Measurements from ENCODE around the gene CCDC141.
"Not testable (repeated sequence)": the region's sequence is repeated elsewhere in the genome, so short reads cannot be mapped to it uniquely, and the experiment has no call there.

The CCDC141 gene

GRCh38 chr2:179037807-179038206, 12.1 kb downstream of the CCDC141 start:
- no peak for DNase-seq

DNA sequence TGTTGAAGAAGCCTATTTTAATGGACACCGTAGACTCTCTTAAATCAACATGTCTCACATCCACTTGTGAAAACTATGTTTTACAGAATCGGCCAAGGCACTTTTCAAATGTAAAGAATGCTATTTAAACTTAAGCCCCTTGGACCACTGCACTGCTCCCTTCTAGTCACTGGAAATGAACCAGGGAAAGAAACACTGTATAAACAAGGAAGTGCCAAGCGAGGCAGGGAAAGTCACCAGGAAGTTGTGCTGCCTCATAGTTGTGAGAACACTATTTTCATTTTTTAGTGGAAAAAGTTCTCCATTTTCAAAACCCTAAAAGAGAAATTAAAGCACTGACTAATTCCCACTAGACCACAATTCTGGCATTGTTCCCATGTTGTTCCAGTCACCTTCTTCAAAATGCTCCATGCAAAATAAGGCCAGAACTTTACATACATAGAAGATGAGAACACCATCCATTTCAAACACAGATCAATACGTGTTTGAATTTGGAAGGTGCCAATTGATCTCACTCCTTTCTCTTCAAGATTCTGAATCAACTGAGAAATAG, 13.5 kb downstream of the CCDC141 start:
- no peak for DNase-seq

GRCh38 chr2:179031731-179032408, 18.1 kb downstream of the CCDC141 start:
- no peak for DNase-seq

- DNase-seq: no peak
Observed at GRCh38 chr2:179024445-179024844, 25.5 kb downstream of the CCDC141 start.

DNA sequence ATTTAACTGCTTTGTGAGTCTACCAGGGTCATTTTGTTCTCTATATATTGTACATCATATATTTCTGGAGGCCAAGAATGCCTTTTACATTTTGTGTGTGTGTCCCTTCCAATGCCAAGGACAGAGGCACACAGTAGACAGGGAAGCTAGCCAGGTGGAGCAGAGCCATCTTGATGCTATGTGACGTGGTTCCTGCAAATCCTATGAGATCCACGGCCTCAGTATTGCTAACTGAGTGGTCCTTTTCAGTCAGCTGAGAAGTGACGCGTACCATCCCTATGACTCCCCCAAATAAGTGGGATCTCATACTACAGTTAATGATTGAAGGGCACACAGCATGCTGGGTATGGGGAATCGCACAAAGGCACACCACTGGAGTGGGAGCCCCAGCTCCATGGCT, 27.3 kb downstream of the CCDC141 start:
- DNase-seq: no peak

DNA sequence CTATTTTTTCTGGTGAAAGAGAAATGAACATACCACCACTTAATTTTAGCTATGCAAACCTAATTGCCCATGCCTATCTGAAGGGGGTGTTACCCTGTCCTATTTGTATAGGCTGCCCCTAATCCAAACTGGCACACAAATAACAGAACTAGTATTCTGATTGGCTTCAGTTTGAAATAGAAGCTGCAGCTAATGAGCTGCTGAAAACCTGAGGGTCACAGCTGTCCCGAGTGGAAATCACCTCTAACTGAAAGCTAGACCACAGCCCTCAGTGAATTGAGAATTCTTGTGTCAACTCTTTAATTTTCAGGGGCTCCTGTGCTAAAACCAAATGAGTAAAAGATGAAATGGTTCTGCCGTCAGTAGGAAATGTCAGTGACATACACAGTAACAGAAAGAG, 28.7 kb downstream of the CCDC141 start:
- DNase-seq: no peak

DNA sequence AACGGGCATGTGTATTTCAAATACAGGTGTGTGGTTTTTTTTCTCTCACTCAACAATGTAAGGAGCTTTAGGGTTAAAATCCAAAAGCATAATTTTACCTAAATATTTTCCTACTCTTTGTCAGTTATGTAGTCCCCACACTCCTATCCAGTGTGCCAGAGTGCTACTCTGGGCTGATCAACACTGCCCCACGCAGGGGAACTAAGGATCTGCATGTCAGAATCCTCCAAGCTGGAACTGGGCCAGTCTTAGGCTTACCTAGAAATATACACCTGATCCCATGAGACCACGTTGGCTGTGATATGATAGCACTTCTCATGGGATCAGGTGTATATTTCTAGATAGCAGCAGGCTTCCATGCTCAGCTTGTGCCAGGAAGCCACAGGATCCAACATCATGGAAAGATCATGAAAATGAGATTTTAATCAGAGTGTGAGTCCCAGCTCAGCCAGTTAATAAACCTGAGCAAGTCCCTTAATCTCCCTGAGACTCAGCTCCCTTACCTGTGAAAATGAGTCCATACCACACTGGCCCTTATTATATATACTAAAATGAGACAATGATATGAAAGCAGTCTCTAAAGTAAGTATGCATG, 29.7 kb downstream of the CCDC141 start:
- DNase-seq: peak; percentile 89

GRCh38 chr2:179019260-179019659, 30.7 kb downstream of the CCDC141 start:
- DNase-seq: no peak

DNA sequence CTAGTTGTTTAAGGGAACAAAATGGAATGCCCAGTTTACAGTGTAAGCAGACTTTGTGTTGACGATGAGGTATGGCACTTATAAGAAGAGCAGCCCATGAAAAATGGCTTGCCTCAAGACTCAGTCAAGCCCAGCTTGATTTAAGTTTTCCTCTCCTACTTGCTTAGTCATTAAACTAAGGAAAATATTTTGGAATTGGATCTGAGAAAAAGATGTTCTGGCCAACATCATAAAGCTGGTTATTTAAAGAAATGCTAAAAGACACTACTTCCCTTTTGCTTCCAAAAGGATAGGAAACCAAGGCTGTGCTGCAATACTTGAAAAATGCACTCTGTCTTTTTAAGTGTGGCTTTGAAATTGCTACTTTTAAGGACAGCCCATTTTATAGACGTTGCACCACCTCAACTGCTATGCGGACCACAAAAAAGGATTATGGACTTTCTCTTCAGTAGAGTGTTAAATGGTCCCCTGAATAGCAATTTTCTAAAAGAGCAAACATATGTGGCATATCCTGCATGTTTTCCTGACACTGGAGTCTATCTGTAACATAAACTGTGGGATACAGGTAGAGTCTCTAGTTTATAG, 32.1 kb downstream of the CCDC141 start:
- no peak for DNase-seq

DNA sequence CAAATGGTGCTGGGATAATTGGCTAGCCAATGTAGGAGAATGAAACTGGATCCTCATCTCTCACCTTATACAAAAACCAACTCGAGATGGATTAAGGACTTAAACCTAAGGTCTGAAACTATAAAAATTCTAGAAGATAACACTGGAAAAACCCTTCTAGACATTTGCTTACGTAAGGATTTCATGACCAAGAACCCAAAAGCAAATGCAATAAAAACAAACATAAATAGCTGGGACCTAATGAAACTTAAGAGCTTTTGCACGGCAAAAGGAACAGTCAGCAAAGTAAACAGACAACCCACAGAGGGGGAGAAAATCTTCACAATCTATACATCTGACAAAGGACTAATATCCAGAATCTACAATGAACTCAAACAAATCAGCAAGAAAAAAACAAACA, 35.7 kb downstream of the CCDC141 start:
- not testable (repeated sequence) for DNase-seq

DNA sequence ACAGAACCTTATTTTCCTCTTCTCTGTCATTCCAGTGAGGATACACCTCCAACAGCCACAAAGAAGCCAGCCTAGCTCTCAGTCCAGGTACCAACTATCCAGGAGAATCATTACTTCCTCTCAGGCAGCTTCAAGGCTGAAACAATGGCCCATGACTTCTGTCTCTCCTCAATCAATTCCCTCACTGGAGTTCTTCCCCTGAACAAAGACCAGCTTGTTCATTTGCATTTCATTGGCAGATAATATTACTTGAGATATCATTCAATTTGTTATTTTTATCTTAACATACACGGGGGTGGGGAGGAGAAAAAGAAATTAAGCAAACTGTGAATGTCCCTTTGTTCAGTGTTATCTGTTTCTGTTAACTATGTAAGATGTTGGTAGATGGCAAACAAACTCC, 44.0 kb downstream of the CCDC141 start:
- DNase-seq: no peak

- DNase-seq: no peak
Observed at GRCh38 chr2:178999476-178999875, 50.5 kb downstream of the CCDC141 start.

DNA sequence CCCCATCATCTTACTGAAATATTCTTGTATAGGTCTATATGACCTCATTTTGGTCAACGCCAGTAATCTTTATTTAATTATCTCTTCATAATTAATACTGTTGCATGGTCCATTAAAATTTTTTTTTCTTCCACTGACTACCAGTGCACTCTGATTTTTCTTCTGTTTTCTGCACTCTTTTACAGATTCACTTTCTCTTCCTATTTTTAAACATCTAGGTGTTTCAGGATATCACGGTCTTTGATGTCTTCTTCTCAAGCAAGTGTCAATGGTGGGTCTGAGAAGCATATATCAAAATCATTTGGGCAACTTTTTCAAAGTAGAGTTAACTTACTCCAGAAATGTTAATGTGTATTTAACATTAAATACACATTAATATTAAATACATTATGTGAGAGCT, 51.4 kb downstream of the CCDC141 start:
- DNase-seq: no peak

- no peak for DNase-seq
Observed at GRCh38 chr2:178997477-178997876, 52.5 kb downstream of the CCDC141 start.

- no peak for DNase-seq
Observed at GRCh38 chr2:178997067-178997466, 52.9 kb downstream of the CCDC141 start.

- DNase-seq: no peak
Observed at GRCh38 chr2:178994264-178994663, 55.7 kb downstream of the CCDC141 start.

- no peak for DNase-seq
Observed at GRCh38 chr2:178993788-178994187, 56.1 kb downstream of the CCDC141 start.

DNA sequence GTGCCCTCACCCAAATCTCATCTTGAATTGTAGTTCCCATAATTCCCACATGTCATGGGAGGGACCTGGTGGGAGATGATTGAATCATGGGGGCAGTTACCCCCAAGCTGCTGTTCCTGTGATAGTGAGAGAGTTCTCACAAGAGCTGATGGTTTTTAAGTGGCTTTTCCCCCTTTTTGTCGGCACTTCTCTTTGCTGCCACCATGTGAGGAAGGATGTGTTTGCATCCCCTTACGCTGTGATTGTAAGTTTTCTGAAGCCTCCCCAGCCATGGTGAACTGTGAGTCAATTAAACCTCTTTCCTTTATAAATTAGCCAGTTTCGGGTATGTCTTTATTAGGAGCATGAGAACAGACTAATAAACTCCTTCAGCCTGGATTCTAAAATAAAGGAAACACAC, 57.2 kb downstream of the CCDC141 start:
- DNase-seq: peak; percentile 24

DNA sequence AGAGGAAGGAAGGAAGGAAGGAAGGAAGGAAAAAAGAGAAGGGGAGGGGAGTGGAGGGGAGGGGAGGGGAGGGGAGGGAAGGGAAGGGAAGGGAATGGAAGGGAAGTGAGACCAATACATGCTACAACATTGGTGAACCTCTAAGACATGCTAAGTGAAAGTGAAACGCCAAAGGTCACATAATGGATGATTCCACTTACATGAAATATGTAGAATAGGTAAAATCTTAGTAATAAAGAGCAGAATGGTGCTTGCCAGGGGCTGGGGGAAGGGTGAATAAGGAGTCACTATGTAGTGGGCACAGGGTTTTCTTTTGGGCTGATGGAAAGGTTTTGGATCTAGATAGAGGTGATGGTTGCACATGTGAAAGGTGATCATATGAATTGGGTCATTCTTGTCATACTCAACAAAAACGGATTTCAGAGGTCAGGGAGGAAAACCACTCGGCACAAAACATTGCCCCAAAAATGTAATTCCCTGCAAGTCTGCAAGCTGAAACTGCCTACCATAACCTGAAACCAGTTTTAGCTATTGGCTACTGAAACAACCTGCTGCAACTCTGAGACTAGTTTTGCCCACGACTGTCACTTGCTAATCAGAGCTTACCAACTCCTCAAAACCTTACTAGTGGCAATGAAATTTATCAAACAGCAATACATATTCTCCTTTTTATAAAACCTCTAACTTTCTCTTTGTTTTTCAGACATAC, 59.2 kb downstream of the CCDC141 start:
- no peak for DNase-seq

DNA sequence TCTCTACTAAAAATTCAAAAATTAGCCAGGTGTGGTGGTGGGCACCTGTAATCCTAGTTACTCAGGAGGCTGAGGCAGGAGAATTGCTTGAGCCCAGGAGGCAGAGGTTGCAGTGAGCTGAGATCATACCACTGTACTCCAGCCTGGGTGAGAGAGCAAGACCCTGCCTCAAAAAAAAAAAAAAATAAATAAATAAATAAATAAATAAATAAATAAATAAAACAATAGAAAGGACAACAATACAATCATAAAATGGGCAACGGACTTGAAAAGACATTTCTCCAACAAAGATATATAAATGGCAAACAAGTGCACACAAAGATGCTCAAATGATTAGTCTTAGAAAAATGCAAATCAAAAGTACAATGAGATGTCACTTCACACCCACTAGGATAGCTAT, 60.5 kb downstream of the CCDC141 start:
- DNase-seq: not testable (repeated sequence)

- DNase-seq: not testable (repeated sequence)
Observed at GRCh38 chr2:178982652-178983051, 67.3 kb downstream of the CCDC141 start.

DNA sequence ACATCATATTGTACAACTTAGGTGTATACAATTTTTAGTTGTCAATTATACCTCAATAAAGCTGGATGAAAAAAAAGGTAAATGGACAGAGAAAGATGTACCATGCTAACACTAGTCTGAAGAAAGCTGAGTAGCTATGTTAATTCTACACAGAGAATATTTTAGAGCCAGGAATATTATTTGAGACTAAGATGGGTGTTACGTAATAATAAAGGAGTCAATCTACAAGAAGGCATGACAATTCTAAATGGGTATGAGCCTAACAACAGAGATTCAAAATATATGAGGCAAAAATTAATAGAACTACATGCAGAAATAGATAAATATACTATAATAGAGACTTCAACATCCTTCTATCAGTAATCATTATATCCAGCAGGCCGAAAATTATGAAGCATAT, 69.1 kb downstream of the CCDC141 start:
- no peak for DNase-seq

DNA sequence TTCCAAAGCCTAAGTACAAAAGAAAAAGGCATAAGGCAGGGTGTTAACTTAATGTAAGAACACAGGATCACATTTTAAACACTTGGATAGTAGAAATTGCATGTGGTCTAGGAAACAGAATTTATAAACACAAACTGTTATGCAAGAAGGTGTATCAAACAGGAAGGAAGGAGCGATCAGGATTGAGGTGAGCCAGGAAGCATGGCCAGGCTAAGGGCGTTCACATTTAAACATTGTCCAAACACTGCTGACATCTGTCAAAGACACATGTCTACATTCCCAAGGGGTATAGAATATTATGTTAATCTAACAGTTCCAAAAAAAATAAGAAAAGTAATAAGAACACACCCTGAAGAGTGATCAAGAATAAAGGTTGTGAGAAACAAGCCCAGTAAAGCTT, 71.3 kb downstream of the CCDC141 start:
- no peak for DNase-seq

DNA sequence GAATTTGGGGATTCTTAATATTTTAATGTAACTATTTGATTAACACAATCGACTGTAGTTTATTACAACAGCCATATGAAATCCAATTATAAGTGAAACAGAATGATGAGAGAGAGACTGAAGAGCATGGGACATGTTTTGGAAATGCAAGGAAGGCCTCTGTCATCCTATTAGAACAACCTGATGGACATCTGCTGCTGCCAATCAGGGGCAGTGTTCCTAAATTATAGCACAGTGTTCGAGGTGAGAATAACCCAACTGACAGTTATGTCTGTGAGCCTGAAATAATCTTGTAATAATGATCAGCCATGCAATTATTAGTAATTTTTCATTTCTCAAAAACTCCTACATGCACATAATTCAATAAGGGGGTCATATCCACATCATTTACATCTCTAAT, 73.6 kb downstream of the CCDC141 start:
- peak; percentile 65 for DNase-seq

All from NCI-H82 (cell line).